SU-DHL-6 (cell line): Measurements from ENCODE around the gene TEAD3.

Experiments
- EZH2phosphoT487 ChIP-seq: fragments of 200-600 bp; sonication (generic), shearing (Covaris generic); conservative IDR thresholded peaks from 2 replicates; pipeline ENCODE4 v1.6.1; 2018; ENCODE audit warnings: mild to moderate bottlenecking, antibody characterized with exemption, low read length, moderate library complexity, mixed read lengths
- TF ChIP-seq, protein P1 (sequence below): fragments of 200-600 bp; sonication (generic); IDR thresholded peaks from one replicate; pipeline ENCODE4 v1.5.1; 2017; ENCODE audit warnings: antibody characterized with exemption, mild to moderate bottlenecking, low read length, moderate library complexity; ENCODE audit not compliant: insufficient read depth, poor library complexity, severe bottlenecking

GRCh38 chr6:35426074-35426473 lies 70.8 kb downstream of the TEAD3 start:
- TF ChIP-seq EZH2phosphoT487: no peak
- TF ChIP-seq, protein P1, sequence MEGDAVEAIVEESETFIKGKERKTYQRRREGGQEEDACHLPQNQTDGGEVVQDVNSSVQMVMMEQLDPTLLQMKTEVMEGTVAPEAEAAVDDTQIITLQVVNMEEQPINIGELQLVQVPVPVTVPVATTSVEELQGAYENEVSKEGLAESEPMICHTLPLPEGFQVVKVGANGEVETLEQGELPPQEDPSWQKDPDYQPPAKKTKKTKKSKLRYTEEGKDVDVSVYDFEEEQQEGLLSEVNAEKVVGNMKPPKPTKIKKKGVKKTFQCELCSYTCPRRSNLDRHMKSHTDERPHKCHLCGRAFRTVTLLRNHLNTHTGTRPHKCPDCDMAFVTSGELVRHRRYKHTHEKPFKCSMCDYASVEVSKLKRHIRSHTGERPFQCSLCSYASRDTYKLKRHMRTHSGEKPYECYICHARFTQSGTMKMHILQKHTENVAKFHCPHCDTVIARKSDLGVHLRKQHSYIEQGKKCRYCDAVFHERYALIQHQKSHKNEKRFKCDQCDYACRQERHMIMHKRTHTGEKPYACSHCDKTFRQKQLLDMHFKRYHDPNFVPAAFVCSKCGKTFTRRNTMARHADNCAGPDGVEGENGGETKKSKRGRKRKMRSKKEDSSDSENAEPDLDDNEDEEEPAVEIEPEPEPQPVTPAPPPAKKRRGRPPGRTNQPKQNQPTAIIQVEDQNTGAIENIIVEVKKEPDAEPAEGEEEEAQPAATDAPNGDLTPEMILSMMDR: no peak
